GM18861 (cell line): ENCODE results near the gene STX4.

ENCODE experiments used
- ATAC-seq: cut with Tn5 transposase; IDR thresholded peaks from one replicate; pipeline ENCODE4 v1.9.1; 2021; ENCODE audit not compliant: unreplicated experiment

The STX4 gene

GRCh38 chr16:31064882-31065461 is 31.6 kb downstream of the STX4 start:
- no peak for ATAC-seq

- no peak for ATAC-seq
Measured at GRCh38 chr16:31067342-31067741, 34.0 kb downstream of the STX4 start.

GRCh38 chr16:31071861-31072260 is 38.5 kb downstream of the STX4 start:
- ATAC-seq, result no peak

GRCh38 chr16:31072540-31073141 is 39.3 kb downstream of the STX4 start:
- no peak for ATAC-seq

GRCh38 chr16:31073142-31073969 is 40.0 kb downstream of the STX4 start:
- ATAC-seq, result peak; percentile 46

- peak; percentile 53 for ATAC-seq
Measured at GRCh38 chr16:31073970-31074813, 40.8 kb downstream of the STX4 start, which contains the start of the genes ZNF646 and ZNF668. Gene ZNF646 (plus strand): TSS chr16:31074422. CDS start chr16:31076325, 1,903 bp downstream. Gene ZNF668 (minus strand): TSS chr16:31074240. CDS start chr16:31064459, 9,781 bp downstream.

GRCh38 chr16:31074814-31075183 is 41.4 kb downstream of the STX4 start:
- ATAC-seq, result no peak

GRCh38 chr16:31076319-31076718 is 43.0 kb downstream of the STX4 start:
- ATAC-seq, result no peak

- no peak for ATAC-seq
Measured at GRCh38 chr16:31077024-31077423, 43.7 kb downstream of the STX4 start.

GRCh38 chr16:31077592-31078396 is 44.4 kb downstream of the STX4 start:
- no peak for ATAC-seq

- no peak for ATAC-seq
Measured at GRCh38 chr16:31078597-31079341, 45.4 kb downstream of the STX4 start.

- no peak for ATAC-seq
Measured at GRCh38 chr16:31079342-31079944, 46.1 kb downstream of the STX4 start.

GRCh38 chr16:31080035-31080629 is 46.8 kb downstream of the STX4 start:
- ATAC-seq, result no peak

- ATAC-seq, result no peak
Measured at GRCh38 chr16:31080756-31081419, 47.5 kb downstream of the STX4 start.

- ATAC-seq, result no peak
Measured at GRCh38 chr16:31081428-31082351, 48.3 kb downstream of the STX4 start.

- no peak for ATAC-seq
Measured at GRCh38 chr16:31082368-31083045, 49.1 kb downstream of the STX4 start.

GRCh38 chr16:31083081-31083480 is 49.7 kb downstream of the STX4 start:
- no peak for ATAC-seq
